H1 (cell line): ENCODE measurements around the gene KCNMA1. TPM values are rescaled to one million over a fixed set of nuclear protein-coding genes. Genes with fewer than 3 reads are reported as not detected.

ENCODE experiments used
- CTCF ChIA-PET: fragments of 300-600 bp; sonication (Branson Sonifier 250); formaldehyde crosslinking; loops from one replicate; lab custom pipeline; 2021; ENCODE audit not compliant: partially characterized antibody; lab: Charles Lee
- POLR2A ChIA-PET: fragments of 300-600 bp; sonication (Branson Sonifier 250); formaldehyde crosslinking; loops from one replicate; lab custom pipeline; 2021; ENCODE audit warnings: inconsistent platforms; ENCODE audit not compliant: partially characterized antibody; lab: Charles Lee
- DNase-seq, 2 experiments: peaks; one replicate each; pipeline versions ENCODE4 v3.0.0 to v3.0.0-alpha.2; 2010 to 2022; ENCODE audit warnings: low spot score in 2 of 2, low read depth in 1 of 2, mixed read lengths in 1 of 2
- FAIRE-seq: peaks from 2 replicates; lab custom pipeline; 2011; peaks lifted over from hg19 to GRCh38; lab: Jason Lieb, UNC
- H2AFZ ChIP-seq: 2 replicates; pipeline ENCODE4 v1.8.1; 2012; ENCODE audit warnings: low read length, inconsistent platforms
- H2AK5ac ChIP-seq: 2 replicates; pipeline ENCODE4 v1.6.1; 2013; ENCODE audit warnings: low read depth, low read length
- H2BK120ac ChIP-seq: replicated peaks from 2 replicates; pipeline ENCODE3; 2013; ENCODE audit warnings: low read depth, low read length, inconsistent platforms
- H2BK12ac ChIP-seq: 2 replicates; pipeline ENCODE4 v1.6.1; 2013; ENCODE audit warnings: low read depth, low read length
- H2BK15ac ChIP-seq: 2 replicates; pipeline ENCODE4 v1.6.1; 2013; ENCODE audit warnings: low read length
- H2BK20ac ChIP-seq: 2 replicates; pipeline ENCODE4 v1.6.1; 2013; ENCODE audit warnings: low read length
- H2BK5ac ChIP-seq: 2 replicates; pipeline ENCODE4 v1.6.1; 2013; ENCODE audit warnings: low read depth, low read length
- H3K14ac ChIP-seq: 2 replicates; pipeline ENCODE4 v1.6.1; 2013; ENCODE audit warnings: inconsistent platforms; ENCODE audit not compliant: insufficient read length
- H3K18ac ChIP-seq: 2 replicates; pipeline ENCODE4 v1.6.1; 2013; ENCODE audit warnings: low read length; ENCODE audit errors: extremely low read depth
- H3K23ac ChIP-seq: 2 replicates; pipeline ENCODE4 v1.6.1; 2013; ENCODE audit warnings: inconsistent platforms; ENCODE audit not compliant: insufficient read length
- H3K23me2 ChIP-seq: 2 replicates; pipeline ENCODE4 v1.6.1; 2013; ENCODE audit warnings: low read depth, low read length
- H3K27ac ChIP-seq: 2 replicates; pipeline ENCODE4 v1.6.1; 2011; ENCODE audit warnings: low read depth, low read length, inconsistent platforms
- H3K27me3 ChIP-seq, 4 experiments: replicated peaks in 1 of 4; 1 replicate in 1 of 4; 2 replicates in 3 of 4; pipeline versions ENCODE4 v1.6.1 to v1.8.1; 2011 to 2013; ENCODE audit warnings: low read length in 3 of 4, mild to moderate bottlenecking in 3 of 4, inconsistent platforms in 2 of 4, mixed read lengths in 2 of 4, moderate library complexity in 1 of 4; ENCODE audit not compliant: control insufficient read depth in 3 of 4, insufficient read depth in 3 of 4; ENCODE audit errors: extremely low read depth in 1 of 4
- H3K36me3 ChIP-seq, 4 experiments: 2 replicates each; pipeline versions ENCODE4 v1.6.1 to v1.8.1; 2011 to 2013; ENCODE audit warnings: mild to moderate bottlenecking in 4 of 4, low read length in 3 of 4, moderate library complexity in 2 of 4, control low read depth in 1 of 4, inconsistent platforms in 1 of 4; ENCODE audit not compliant: insufficient read depth in 4 of 4, control insufficient read depth in 2 of 4
- H3K4ac ChIP-seq: replicated peaks from 2 replicates; pipeline ENCODE3; 2013; ENCODE audit warnings: low read length, low read depth, mixed read lengths, inconsistent platforms; ENCODE audit not compliant: insufficient read length
- H3K4me1 ChIP-seq, 4 experiments: replicated peaks in 1 of 4; 1 replicate in 1 of 4; 2 replicates in 3 of 4; pipeline versions ENCODE4 v1.6.1 to v1.8.1; 2011 to 2013; ENCODE audit warnings: low read length in 3 of 4, inconsistent platforms in 2 of 4, mixed read lengths in 1 of 4; ENCODE audit not compliant: insufficient read depth in 4 of 4, control insufficient read depth in 3 of 4
- H3K4me2 ChIP-seq, 2 experiments: 2 replicates each; pipeline versions ENCODE4 v1.6.1 to v1.8.1; 2011 to 2013; ENCODE audit warnings: low read depth in 2 of 2, low read length in 2 of 2, control low read depth in 1 of 2, inconsistent platforms in 1 of 2, mild to moderate bottlenecking in 1 of 2; ENCODE audit not compliant: insufficient read depth in 1 of 2
- H3K4me3 ChIP-seq, 4 experiments: fragments of 200-600, 300-600 bp in 1 of 4; sonication (generic), shearing (Covaris generic), sonication (Bioruptor Twin) in 1 of 4; 2 replicates each; pipeline versions ENCODE4 v1.5.1 to v1.8.1; 2011 to 2016; ENCODE audit warnings: low read length in 4 of 4, low read depth in 3 of 4, control low read depth in 2 of 4, inconsistent platforms in 2 of 4, mild to moderate bottlenecking in 2 of 4, mixed read lengths in 1 of 4, moderate library complexity in 1 of 4; ENCODE audit not compliant: insufficient read depth in 2 of 4; ENCODE audit errors: extremely low read depth in 1 of 4
- H3K56ac ChIP-seq: replicated peaks from 2 replicates; pipeline ENCODE3; 2013; ENCODE audit warnings: low read depth, mild to moderate bottlenecking, mixed read lengths, low read length, inconsistent platforms; ENCODE audit not compliant: insufficient read length
- H3K79me1 ChIP-seq: 2 replicates; pipeline ENCODE4 v1.6.1; 2013; ENCODE audit warnings: low read depth, low read length, control low read depth
- H3K79me2 ChIP-seq, 2 experiments: 2 replicates each; pipeline versions ENCODE4 v1.6.1 to v1.8.1; 2012 to 2013; ENCODE audit warnings: low read length in 2 of 2, mild to moderate bottlenecking in 2 of 2, inconsistent platforms in 1 of 2; ENCODE audit not compliant: insufficient read depth in 2 of 2, control insufficient read depth in 1 of 2
- H3K9ac ChIP-seq, 4 experiments: replicated peaks in 1 of 4; 1 replicate in 1 of 4; 2 replicates in 3 of 4; pipeline versions ENCODE4 v1.6.1 to v1.8.1; 2011 to 2013; ENCODE audit warnings: low read depth in 3 of 4, low read length in 3 of 4, control low read depth in 2 of 4, mild to moderate bottlenecking in 2 of 4, moderate library complexity in 2 of 4, inconsistent platforms in 1 of 4; ENCODE audit errors: extremely low read depth in 1 of 4
- H3K9me3 ChIP-seq, 2 experiments: 2 replicates each; pipeline versions ENCODE4 v1.6.1 to v1.8.1; 2012 to 2013; ENCODE audit warnings: mild to moderate bottlenecking in 2 of 2, moderate library complexity in 2 of 2, control low read depth in 1 of 2, inconsistent platforms in 1 of 2, low read depth in 1 of 2, low read length in 1 of 2, mixed read lengths in 1 of 2; ENCODE audit not compliant: insufficient read depth in 2 of 2
- H4K20me1 ChIP-seq, 2 experiments: replicated peaks in 1 of 2; 2 replicates each; pipeline versions ENCODE3 to v1.8.1; 2011 to 2013; ENCODE audit warnings: inconsistent platforms in 2 of 2, low read length in 2 of 2, mild to moderate bottlenecking in 1 of 2; ENCODE audit not compliant: insufficient read depth in 2 of 2, control insufficient read depth in 1 of 2
- H4K5ac ChIP-seq: 2 replicates; pipeline ENCODE4 v1.6.1; 2013; ENCODE audit warnings: low read length, low read depth, mixed read lengths, inconsistent platforms; ENCODE audit not compliant: insufficient read length
- H4K8ac ChIP-seq: 2 replicates; pipeline ENCODE4 v1.8.0; 2013; ENCODE audit warnings: mild to moderate bottlenecking, moderate library complexity, low read length, inconsistent platforms; ENCODE audit not compliant: insufficient read depth; ENCODE audit errors: extremely low read depth
- H4K91ac ChIP-seq: replicated peaks from 2 replicates; pipeline ENCODE3; 2013; ENCODE audit warnings: low read length, mixed read lengths, inconsistent platforms; ENCODE audit not compliant: insufficient read length
- FOSL1 ChIP-seq: IDR thresholded peaks from 2 replicates; pipeline ENCODE4 v1.6.1; 2011; ENCODE audit warnings: mild to moderate bottlenecking, low read depth, low read length, moderate library complexity; ENCODE audit not compliant: insufficient read depth
- JUND ChIP-seq: IDR thresholded peaks from 2 replicates; pipeline ENCODE4 v1.6.1; 2011; ENCODE audit warnings: mild to moderate bottlenecking, improper control_type of control experiment, low read length
- POLR2AphosphoS5 ChIP-seq: IDR thresholded peaks from 2 replicates; pipeline ENCODE4 v1.6.1; 2011; ENCODE audit warnings: low read depth, low read length
- RBBP5 ChIP-seq: IDR thresholded peaks from 2 replicates; pipeline ENCODE4 v1.7.1; 2012; ENCODE audit warnings: low read depth, mild to moderate bottlenecking, inconsistent platforms, low read length, moderate library complexity, borderline replicate concordance
- RFX5 ChIP-seq: IDR thresholded peaks from 2 replicates; pipeline ENCODE4 v1.6.1; 2011; ENCODE audit warnings: low read depth, low read length, improper control_type of control experiment, borderline replicate concordance
- ZNF274 ChIP-seq: IDR thresholded peaks from 2 replicates; pipeline ENCODE4 v1.7.0; 2012; ENCODE audit warnings: low read length, borderline replicate concordance; ENCODE audit errors: extremely low read depth
- WGBS, 2 experiments: shearing (Covaris generic) in 1 of 2; methylation state at CpG; one replicate each; pipeline versions ENCODE4 v1.1.6 to v1.1.7; 2013 to 2015; ENCODE audit warnings: low lambda C conversion rate in 2 of 2, mixed read lengths in 2 of 2, inconsistent platforms in 1 of 2, low coverage in 1 of 2, missing lambda C conversion rate in 1 of 2; ENCODE audit not compliant: insufficient replicate concordance in 2 of 2, insufficient coverage in 1 of 2, insufficient read length in 1 of 2; ENCODE audit errors: extremely low coverage in 1 of 2, missing lambda C conversion rate in 1 of 2; 5-methylcytosine and 5-hydroxymethylcytosine counted together
- polyA plus RNA-seq, 7 experiments: library from polyadenylated mRNA; depleted of rRNA in 3 of 7; stranded (reverse) in 5 of 7; unstranded in 2 of 7; fragments of >200 nt in 5 of 7; fragments of 200-250 nt in 2 of 7; gene quantifications; 1 replicate in 5 of 7; 2 replicates in 1 of 7; 4 replicates in 1 of 7; pipeline versions ENCODE4 v1.2.1 to v1.2.3, GENCODE V29; 2011 to 2013; ENCODE audit warnings: missing spikeins in 2 of 7, mixed read lengths in 2 of 7
- total RNA-seq: library from RNA; stranded (reverse); fragmentation: NEBNext Ultra II Directional; extraction: Animal tissue kit (Norgen Biotek cat#: 25700); gene quantifications from 2 replicates; pipeline ENCODE4 v1.2.1, GENCODE V29; 2021
- TF ChIP-seq, protein P1 (sequence below): IDR thresholded peaks from 2 replicates; pipeline ENCODE4 v1.6.1; 2011; ENCODE audit warnings: low read length, improper control_type of control experiment

Gene KCNMA1
- total and polyA plus RNA-seq, 2 of the 8 experiments (the other 6 are each of a cell fraction or from before 2014, with no cell fraction given): 10.2 to 11.1 TPM

DNA sequence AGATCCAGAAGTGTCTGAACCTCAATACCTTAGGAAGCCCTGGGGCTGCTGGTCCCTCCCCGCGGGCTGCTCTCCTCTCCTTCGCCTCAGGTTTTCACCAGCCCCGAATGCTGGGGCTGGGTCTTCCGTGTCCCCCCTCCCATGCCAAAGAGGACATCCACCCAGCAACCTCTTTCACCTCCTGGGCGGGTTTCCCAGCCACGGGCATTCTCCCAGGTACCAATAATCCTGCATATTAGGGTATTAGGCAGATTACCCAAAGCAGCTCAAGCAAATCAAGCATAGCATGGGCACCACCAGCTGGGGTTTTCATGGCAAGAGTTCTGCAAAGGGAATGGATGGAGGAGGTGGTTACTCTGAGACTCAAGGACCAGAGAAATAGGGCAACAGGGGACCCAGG, 224.4 kb downstream of the KCNMA1 start:
- FAIRE-seq (no peak), DNase-seq (no peak)
- TF ChIP-seq RFX5 (no peak), JUND (no peak), POLR2AphosphoS5 (no peak), RBBP5 (no peak), ZNF274 (no peak), FOSL1 (no peak)
- TF ChIP-seq, protein P1, sequence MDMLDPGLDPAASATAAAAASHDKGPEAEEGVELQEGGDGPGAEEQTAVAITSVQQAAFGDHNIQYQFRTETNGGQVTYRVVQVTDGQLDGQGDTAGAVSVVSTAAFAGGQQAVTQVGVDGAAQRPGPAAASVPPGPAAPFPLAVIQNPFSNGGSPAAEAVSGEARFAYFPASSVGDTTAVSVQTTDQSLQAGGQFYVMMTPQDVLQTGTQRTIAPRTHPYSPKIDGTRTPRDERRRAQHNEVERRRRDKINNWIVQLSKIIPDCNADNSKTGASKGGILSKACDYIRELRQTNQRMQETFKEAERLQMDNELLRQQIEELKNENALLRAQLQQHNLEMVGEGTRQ: no peak
- Histone ChIP-seq H3K14ac (no peak overlapping the region), H3K36me3 (no peaks in the 10 kb centered on the region), H3K56ac (no peak overlapping the region), H2BK120ac (no peak overlapping the region), H4K20me1 (no peaks in the 10 kb centered on the region), H2AFZ (no peak overlapping the region), H2BK5ac (no peak overlapping the region), H2BK15ac (no peak overlapping the region), H3K4me1 (no peaks in the 10 kb centered on the region), H3K4me3 (no peak overlapping the region), H3K4ac (no peak overlapping the region), H4K91ac (no peak overlapping the region), H3K9me3 (no peaks in the 10 kb centered on the region), H3K9ac (no peak overlapping the region), H3K27me3 (no peaks in the 10 kb centered on the region), H2BK12ac (no peak overlapping the region), H4K5ac (no peak overlapping the region), H2BK20ac (no peak overlapping the region), H3K23ac (no peak overlapping the region), H3K18ac (no peak overlapping the region), H2AK5ac (no peak overlapping the region), H3K79me1 (peaks cover 1% of the 10 kb centered on the region), H3K27ac (no peak overlapping the region), H4K8ac (no peak overlapping the region), H3K79me2 (no peaks in the 10 kb centered on the region), H3K4me2 (no peak overlapping the region), H3K23me2 (no peaks in the 10 kb centered on the region)
- ChIA-PET CTCF (interaction anchor here (0.8 to 7.4 kb wide), 4 partner anchors 12 to 116 kb away, joined by 3 to 41 read pairs (median 20); no protein-coding TSS in a partner anchor), POLR2A (no interaction called here)
- WGBS, 2 experiments: 90% methylated on average over 7 of the region's 7 CpGs; no CpG with 5 or more reads in 1 of the 2 experiments
